Psoas muscle (tissue), 8 donors: ENCODE results near the gene INSR. TPM values are rescaled to one million over a fixed set of nuclear protein-coding genes. Genes with fewer than 3 reads are reported as not detected.

ENCODE experiments used
- ATAC-seq, 4 donors: fragments of 200-7000 bp; cut with Tn5 transposase; one replicate each; pipeline ENCODE4 v1.9.1; 2020; ENCODE audit warnings: moderate library complexity in 3 of 4, mild to moderate bottlenecking in 2 of 4
- DNase-seq, 2 donors: peaks; one replicate each; pipeline ENCODE4 v3.0.0-alpha.2; 2020
- H3K27ac ChIP-seq: fragments of 200-600 bp; one replicate; pipeline ENCODE4 v1.8.0; 2022
- H3K27me3 ChIP-seq, 3 donors: fragments of 200-600 bp in 1 of 3; one replicate each; pipeline versions ENCODE4 v1.6.1 to v1.8.0; 2013 to 2022; ENCODE audit warnings: low read length in 2 of 3, mild to moderate bottlenecking in 2 of 3, moderate library complexity in 1 of 3; ENCODE audit not compliant: insufficient read depth in 3 of 3
- H3K36me3 ChIP-seq, 2 donors: fragments of 200-600 bp in 1 of 2; one replicate each; pipeline versions ENCODE4 v1.6.1 to v1.8.0; 2013 to 2022; ENCODE audit warnings: low read depth in 1 of 2, mild to moderate bottlenecking in 1 of 2, moderate library complexity in 1 of 2; ENCODE audit not compliant: insufficient read depth in 1 of 2
- H3K4me1 ChIP-seq: fragments of 200-600 bp; one replicate; pipeline ENCODE4 v1.8.0; 2022
- H3K4me3 ChIP-seq: fragments of 200-600 bp; one replicate; pipeline ENCODE4 v1.8.0; 2022; ENCODE audit warnings: mild to moderate bottlenecking
- H3K9me3 ChIP-seq: fragments of 200-600 bp; one replicate; pipeline ENCODE4 v1.8.0; 2022
- CTCF ChIP-seq: fragments of 200-600 bp; IDR thresholded peaks from one replicate; pipeline ENCODE4 v1.8.0; 2022; ENCODE audit warnings: antibody characterized with exemption
- WGBS, 3 donors: extraction: QIAGEN DNeasy Blood & Tissue Kit; methylation state at CpG; one replicate each; pipeline versions ENCODE4 v1.1.6 to v1.1.7; 2013; 5-methylcytosine and 5-hydroxymethylcytosine counted together
- intact Hi-C, 2 donors: fragments of 100-400 bp; cut with DNase I; formaldehyde crosslinking; loops; one replicate each; pipeline versions ENCODE4 v1.11.0 to v1.14.2; 2022
- polyA plus RNA-seq, 3 donors: library from polyadenylated mRNA; stranded (reverse); fragments of 200-250 nt; gene quantifications; one replicate each; pipeline ENCODE4 v1.2.3, GENCODE V29; 2013
- total RNA-seq, 4 donors: library from RNA; stranded (reverse); fragmentation: NEBNext Ultra II Directional in 2 of 4; extraction: Animal tissue kit (Norgen Biotek cat#: 25700) in 2 of 4; gene quantifications; one replicate each; pipeline versions ENCODE4 v1.2.1 to v1.2.4, GENCODE V29; 2021 to 2023
- donor health status: healthy with polysubstance abuse.
- donor health status: DM: no; HTN: no; CAD: no; lungs with moderate emphysema.
- donor health status: Bipolar disorder and iron deficiency.
- donor health status: healthy.
- donor health status: DM: yes; HTN: yes; CAD: no.
- donor health status: DM: no; HTN: no; CAD: no.
- donor health status: DM: no; HTN: no; CAD: no.
- donor health status: DM: yes; HTN: yes; CAD: no.

The INSR gene
- total and polyA plus RNA-seq, 7 donors: 3.7 to 95.1 (median 48.5) TPM

- Histone ChIP-seq H3K27me3 (no peaks in the 10 kb centered on the region), H3K36me3 (peaks cover 9 to 67% of the 10 kb centered on the region in 2 donors), H3K4me1 (peaks cover 21% of the 10 kb centered on the region), H3K9me3 (no peaks in the 10 kb centered on the region), H3K4me3 (no peak overlapping the region), H3K27ac (no peak overlapping the region)
- no peak for TF ChIP-seq CTCF
- WGBS, 3 donors: 96 to 98% (median 97%) methylated on average over 4 of the region's 4 CpGs
- intact Hi-C loops: no loop called here
- ATAC-seq (no peak), DNase-seq (no peak)
Observed at GRCh38 chr19:7172794-7173193, 121.4 kb downstream of the INSR start.

GRCh38 chr19:7170983-7171382, 123.2 kb downstream of the INSR start:
- peaks cover 12 to 85% of the 10 kb centered on the region in 2 donors for H3K36me3 ChIP-seq
- peaks cover 5% of the 10 kb centered on the region for H3K4me1 ChIP-seq
- no peak for TF ChIP-seq CTCF
- H3K9me3 ChIP-seq: no peaks in the 10 kb centered on the region
- H3K4me3 ChIP-seq: no peak overlapping the region
- intact Hi-C loops: no loop called here
- DNase-seq (no peak), ATAC-seq (no peak)
- no peaks in the 10 kb centered on the region for H3K27me3 ChIP-seq
- no peak overlapping the region for H3K27ac ChIP-seq

GRCh38 chr19:7168941-7169340, 125.3 kb downstream of the INSR start:
- H3K9me3 ChIP-seq: no peaks in the 10 kb centered on the region
- H3K4me1 ChIP-seq: peaks cover under 1% of the 10 kb centered on the region
- no peaks in the 10 kb centered on the region for H3K27me3 ChIP-seq
- DNase-seq: no peak
- H3K4me3 ChIP-seq: no peak overlapping the region
- 73 to 93% (median 89%) methylated on average over 6 of the region's 6 CpGs for whole genome bisulfite sequencing, 3 donors
- H3K27ac ChIP-seq: no peak overlapping the region
- no peak for TF ChIP-seq CTCF
- H3K36me3 ChIP-seq: peaks cover 12 to 91% of the 10 kb centered on the region in 2 donors
- intact Hi-C loops: no loop called here
- ATAC-seq: no peak

GRCh38 chr19:7161292-7161691, 132.9 kb downstream of the INSR start:
- Histone ChIP-seq H3K4me1 (peaks cover 12% of the 10 kb centered on the region), H3K27ac (peak overlapping the region; percentile 83), H3K9me3 (no peaks in the 10 kb centered on the region), H3K27me3 (no peaks in the 10 kb centered on the region), H3K36me3 (peaks cover 5 to 42% of the 10 kb centered on the region in 2 donors), H3K4me3 (no peak overlapping the region)
- DNase-seq (no peak), ATAC-seq (no peak)
- intact Hi-C loops: no loop called here
- WGBS, 3 donors: 83 to 99% (median 99%) methylated on average over 4 of the region's 4 CpGs
- TF ChIP-seq CTCF: no peak
